K562 (cell line): ENCODE measurements around the gene RAP1GAP2. TPM values are rescaled to one million over a fixed set of nuclear protein-coding genes. Genes with fewer than 3 reads are reported as not detected.

Experiments used
- ATAC-seq: fragments of 200-7000 bp; cut with Tn5 transposase; 3 replicates; pipeline ENCODE4 v1.9.1; 2020; ENCODE audit warnings: moderate library complexity
- BruUV-seq: library from RNA; stranded (reverse); fragments of 400-500 nt; replicated peaks from 2 replicates; lab custom pipeline; 2021; lab: Mats Ljungman, UMichigan
- CTCF ChIA-PET: fragments of 300-600 bp; formaldehyde crosslinking; extraction: SDS; loops from one replicate; lab custom pipeline; 2021; ENCODE audit warnings: low intra/inter-chr PET ratio; lab: Yijun Ruan, JAX
- POLR2A ChIA-PET: fragments of 300-600, 350-650 bp; sonication (Branson Sonifier 250); formaldehyde crosslinking; extraction: SDS; loops from one replicate; lab custom pipeline; 2021; ENCODE audit warnings: antibody characterized with exemption, inconsistent platforms; lab: Yijun Ruan, JAX
- DNase-seq, 4 experiments: peaks; one replicate each; pipeline versions ENCODE4 v3.0.0 to v3.0.0-alpha.2; 2011 to 2018; ENCODE audit warnings: low spot score in 3 of 4, mixed read lengths in 3 of 4; ENCODE audit errors: extremely low read depth in 1 of 4
- FAIRE-seq: peaks from 2 replicates; lab custom pipeline; 2011; peaks lifted over from hg19 to GRCh38; lab: Jason Lieb, UNC
- H2AFZ ChIP-seq: 2 replicates; pipeline ENCODE4 v1.6.0; 2011; ENCODE audit warnings: low read depth, low read length, control low read depth, inconsistent platforms
- H3K27ac ChIP-seq: fragments of 200-600 bp; 3 replicates; pipeline ENCODE4 v1.8.0; 2011; ENCODE audit warnings: low read depth, mild to moderate bottlenecking, control low read depth, inconsistent platforms, low read length, moderate library complexity, mixed read lengths; ENCODE audit errors: extremely low read depth
- H3K27me3 ChIP-seq, 2 experiments: fragments of 300-600 bp in 1 of 2; 2 replicates in 1 of 2; 3 replicates in 1 of 2; pipeline versions ENCODE4 v1.6.0 to v1.8.0; 2011; ENCODE audit warnings: inconsistent platforms in 2 of 2, low read length in 2 of 2, mild to moderate bottlenecking in 1 of 2, mixed read lengths in 1 of 2, moderate library complexity in 1 of 2; ENCODE audit not compliant: control insufficient read depth in 2 of 2, insufficient read depth in 2 of 2
- H3K36me3 ChIP-seq: fragments of 300-600 bp; 3 replicates; pipeline ENCODE4 v1.8.0; 2011; ENCODE audit warnings: mild to moderate bottlenecking, low read length, inconsistent platforms; ENCODE audit not compliant: control insufficient read depth, insufficient read depth
- H3K4me1 ChIP-seq, 2 experiments: fragments of 200-600 bp in 1 of 2; replicated peaks in 1 of 2; 2 replicates in 1 of 2; 3 replicates in 1 of 2; pipeline versions ENCODE4 v1.5.1 to v1.8.0; 2011; ENCODE audit warnings: inconsistent platforms in 2 of 2, low read length in 2 of 2, mild to moderate bottlenecking in 1 of 2, mixed read lengths in 1 of 2, moderate library complexity in 1 of 2; ENCODE audit not compliant: control insufficient read depth in 2 of 2, insufficient read depth in 2 of 2
- H3K4me2 ChIP-seq: 2 replicates; pipeline ENCODE4 v1.6.1; 2011; ENCODE audit warnings: low read length, control low read depth, inconsistent platforms, mixed read lengths; ENCODE audit not compliant: insufficient read depth
- H3K4me3 ChIP-seq: fragments of 200-600 bp; sonication (generic), shearing (Covaris generic); 2 replicates; pipeline ENCODE4 v1.5.1; 2016; ENCODE audit warnings: control low read depth, inconsistent platforms
- H3K79me2 ChIP-seq: fragments of 200-600 bp; 3 replicates; pipeline ENCODE4 v1.8.0; 2011; ENCODE audit warnings: low read length, inconsistent platforms; ENCODE audit not compliant: control insufficient read depth, insufficient read depth
- H3K9ac ChIP-seq, 2 experiments: 2 replicates each; pipeline versions ENCODE4 v1.6.0 to v1.6.1; 2011; ENCODE audit warnings: low read depth in 2 of 2, low read length in 2 of 2, control low read depth in 1 of 2, inconsistent platforms in 1 of 2, mild to moderate bottlenecking in 1 of 2, mixed read lengths in 1 of 2; ENCODE audit not compliant: insufficient read depth in 1 of 2
- H3K9me1 ChIP-seq: one replicate; pipeline ENCODE4 v1.6.0; 2011; ENCODE audit warnings: inconsistent platforms, mild to moderate bottlenecking, low read length, moderate library complexity; ENCODE audit not compliant: control insufficient read depth, insufficient read depth
- H3K9me3 ChIP-seq: replicated peaks from 2 replicates; pipeline ENCODE4 v1.5.1; 2011; ENCODE audit warnings: low read depth, low read length, inconsistent platforms; ENCODE audit not compliant: control insufficient read depth, insufficient read depth
- H4K20me1 ChIP-seq: replicated peaks from 2 replicates; pipeline ENCODE4 v1.6.1; 2011; ENCODE audit warnings: low read length, inconsistent platforms, mixed read lengths; ENCODE audit not compliant: control insufficient read depth, insufficient read depth
- ARID1B ChIP-seq: fragments of 450-650 bp; IDR thresholded peaks from 2 replicates; pipeline ENCODE4 v1.6.1; 2016; ENCODE audit warnings: antibody characterized with exemption, mild to moderate bottlenecking, inconsistent platforms
- BMI1 ChIP-seq: fragments of 150-350 bp; IDR thresholded peaks from 2 replicates; pipeline ENCODE4 v1.6.1; 2014; ENCODE audit warnings: low read length
- LCOR ChIP-seq: sonication (generic); formaldehyde crosslinking; IDR thresholded peaks from 2 replicates; pipeline ENCODE4 v1.8.0; 2022; ENCODE audit warnings: mild to moderate bottlenecking, missing genetic modification reagents
- MAFF ChIP-seq: IDR thresholded peaks from 2 replicates; pipeline ENCODE4 v1.6.1; 2012; ENCODE audit warnings: low read length, improper control_type of control experiment
- MTA2 ChIP-seq: fragments of 450-650 bp; IDR thresholded peaks from 2 replicates; pipeline ENCODE4 v1.6.1; 2016; ENCODE audit warnings: low read depth
- PHF20 ChIP-seq: fragments of 450-650 bp; IDR thresholded peaks from 2 replicates; pipeline ENCODE4 v1.6.1; 2018; ENCODE audit not compliant: partially characterized antibody
- SIN3A ChIP-seq, 2 experiments: fragments of 150-350 bp in 1 of 2; IDR thresholded peaks; 2 replicates each; pipeline ENCODE4 v1.6.1; 2011 to 2016; ENCODE audit warnings: borderline replicate concordance in 2 of 2, low read depth in 2 of 2, low read length in 2 of 2, mild to moderate bottlenecking in 2 of 2, moderate library complexity in 2 of 2; ENCODE audit not compliant: control insufficient read depth in 1 of 2
- SUPT5H ChIP-seq: fragments of 450-650 bp; IDR thresholded peaks from 2 replicates; pipeline ENCODE4 v1.6.1; 2016
- TAF15 ChIP-seq: fragments of 200-400 bp; formaldehyde crosslinking; IDR thresholded peaks from 2 replicates; pipeline ENCODE4 v1.6.1; 2017; ENCODE audit warnings: mild to moderate bottlenecking, low read depth, low read length, moderate library complexity
- TAF9B ChIP-seq: fragments of 450-650 bp; IDR thresholded peaks from 2 replicates; pipeline ENCODE4 v1.6.1; 2018; ENCODE audit warnings: mild to moderate bottlenecking; ENCODE audit not compliant: partially characterized antibody
- TEAD4 ChIP-seq, 2 experiments: sonication (generic) in 1 of 2; formaldehyde crosslinking in 1 of 2; IDR thresholded peaks; 2 replicates each; pipeline versions ENCODE4 v1.6.1 to v1.8.0; 2012 to 2022; ENCODE audit warnings: borderline replicate concordance in 1 of 2, inconsistent platforms in 1 of 2, low read length in 1 of 2, mild to moderate bottlenecking in 1 of 2, missing genetic modification reagents in 1 of 2
- ZNF174 ChIP-seq: fragments of 250-450 bp; sonication (Bioruptor Pico); IDR thresholded peaks from 2 replicates; pipeline ENCODE4 v1.4.0; 2020; ENCODE audit warnings: mild to moderate bottlenecking
- ZNF347 ChIP-seq: fragments of 450-650 bp; formaldehyde crosslinking; IDR thresholded peaks from 2 replicates; pipeline ENCODE4 v1.4.0; 2020; ENCODE audit warnings: low read depth, mild to moderate bottlenecking, moderate library complexity
- ZNF384 ChIP-seq: IDR thresholded peaks from 2 replicates; pipeline ENCODE4 v1.6.1; 2012; ENCODE audit warnings: low read depth, low read length, improper control_type of control experiment
- WGBS: fragments of 100-300 bp; shearing (Covaris generic); methylation state at CpG from one replicate; pipeline ENCODE4 v1.1.6; 2016; ENCODE audit warnings: low coverage, mixed read lengths; ENCODE audit not compliant: insufficient coverage; ENCODE audit errors: missing lambda C conversion rate; 5-methylcytosine and 5-hydroxymethylcytosine counted together
- in situ Hi-C: fragments of 300-500 bp; cut with MboI; formaldehyde crosslinking; loops from 4 replicates; pipeline ENCODE4 v1.15.0; 2018; ENCODE audit warnings: inconsistent platforms, mixed read lengths
- intact Hi-C: fragments of 100-400 bp; cut with micrococcal nuclease; formaldehyde crosslinking; loops from 2 replicates; pipeline ENCODE4 v1.14.2; 2022
- polyA plus RNA-seq, 8 experiments: library from polyadenylated mRNA; depleted of rRNA in 4 of 8; stranded (reverse) in 5 of 8; unstranded in 3 of 8; fragments of >200 nt; fragmentation: Nextera tagmentation in 2 of 8; fragmentation: Illumina TruSeq in 1 of 8; extraction: Ambion mirVana in 2 of 8; extraction: Trizol in 1 of 8; gene quantifications; 2 replicates each; pipeline versions ENCODE4 v1.2.1 to v1.2.3, GENCODE V29; 2011 to 2014; ENCODE audit warnings: inconsistent platforms in 1 of 8, missing spikeins in 1 of 8
- total RNA-seq, 7 experiments: library from RNA; depleted of rRNA in 6 of 7; stranded (reverse); fragments of >200 nt in 6 of 7; fragmentation: Illumina TruSeq in 2 of 7; extraction: Trizol in 2 of 7; gene quantifications; 2 replicates each; pipeline versions ENCODE4 v1.2.1 to v1.2.3, GENCODE V29; 2011 to 2021; ENCODE audit warnings: low replicate concordance in 1 of 7
- TF ChIP-seq, protein P1 (sequence below): fragments of 250-450 bp; sonication (Bioruptor Pico); IDR thresholded peaks from 2 replicates; pipeline ENCODE4 v1.4.0; 2020; ENCODE audit warnings: mild to moderate bottlenecking, moderate library complexity

Gene RAP1GAP2
- total and polyA plus RNA-seq, 9 of the 15 experiments (the other 6 are each of a cell fraction or from before 2014, with no cell fraction given): 0.01 to 1.3 (median 0.42) TPM; not detected in 1

DNA sequence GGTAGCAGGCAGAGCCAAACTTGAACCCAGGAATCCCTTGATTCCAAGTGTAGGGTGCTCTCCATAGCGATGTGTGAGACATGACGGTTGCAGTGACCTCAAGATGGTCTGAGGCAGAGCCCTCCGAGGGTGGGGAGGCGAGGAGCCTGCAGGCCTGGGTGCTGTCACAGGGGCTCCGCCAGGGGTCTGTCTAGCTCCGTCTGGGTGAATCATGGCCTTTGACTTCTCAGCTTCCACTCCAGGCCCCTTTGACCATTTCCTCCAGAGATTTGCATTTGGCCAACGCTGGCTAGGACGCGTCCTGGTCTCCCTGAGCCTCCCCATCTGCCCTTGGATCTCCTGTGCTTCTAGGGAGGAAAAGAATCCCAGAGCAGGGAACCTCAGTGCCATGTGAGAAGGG, 104.6 kb downstream of the RAP1GAP2 start (continued):
- TF ChIP-seq PHF20: no peak
- no peak for TF ChIP-seq ZNF347 (CRISPR knock-in tag)
- no peak for TF ChIP-seq TEAD4 (IDR thresholded peaks at IDR 0.05; ENCODE audit: low read length)
- no peak for TF ChIP-seq TEAD4 (CRISPR knock-in tag; IDR thresholded peaks at IDR 0.05; ENCODE audit: borderline replicate concordance)
- TF ChIP-seq TAF15: no peak
- TF ChIP-seq ARID1B: no peak

DNA sequence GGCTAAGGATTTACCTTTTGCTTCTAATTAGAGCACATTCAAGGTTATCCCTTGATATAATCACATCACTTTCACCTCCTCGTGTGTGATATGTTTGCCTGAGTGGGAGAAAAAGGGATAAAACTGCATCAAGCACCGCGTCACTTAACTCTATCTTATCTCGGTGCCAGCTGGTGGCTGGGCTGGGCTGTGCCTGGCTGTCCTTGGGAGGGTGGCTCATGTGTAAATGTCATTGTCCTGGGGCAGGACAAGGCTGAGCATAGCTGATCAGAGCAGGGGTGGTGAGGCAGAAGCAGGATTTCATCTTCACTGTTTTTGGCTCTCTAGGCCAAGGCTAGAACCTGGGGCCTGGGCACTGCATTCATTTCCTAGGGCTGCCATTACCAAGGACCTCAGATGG, 105.3 kb downstream of the RAP1GAP2 start:
- no peak overlapping the region for H3K4me3 ChIP-seq
- ATAC-seq: no peak
- H3K79me2 ChIP-seq: no peaks in the 10 kb centered on the region
- POLR2A ChIA-PET: interaction anchor here (0.6 kb wide), 1 partner anchor 53 kb away, joined by 3 read pairs; no protein-coding TSS in a partner anchor
- no peaks in the 10 kb centered on the region for H3K36me3 ChIP-seq
- no peaks in the 10 kb centered on the region for H3K9me3 ChIP-seq
- no peak for DNase-seq
- 0% methylated on average over 4 of the region's 4 CpGs for WGBS
- H3K27ac ChIP-seq: no peak overlapping the region
- H3K9me1 ChIP-seq: no peaks in the 10 kb centered on the region
- no peak overlapping the region for H3K9ac ChIP-seq
- H2AFZ ChIP-seq: no peak overlapping the region
- no TSS peak for BruUV-seq
- in situ Hi-C loops: no loop called here
- no peak overlapping the region for H3K4me2 ChIP-seq
- intact Hi-C loops: no loop called here
- no peaks in the 10 kb centered on the region for H3K4me1 ChIP-seq
- no peak for FAIRE-seq
- no peaks in the 10 kb centered on the region; the same call in 1 of the 2 replicates for H4K20me1 ChIP-seq
- CTCF ChIA-PET: no interaction called here
- TF ChIP-seq MTA2 (no peak), MAFF (no peak), ZNF174 (CRISPR knock-in tag) (no peak), ZNF384 (no peak), BMI1 (no peak), LCOR (CRISPR knock-in tag) (no peak), TAF9B (no peak), SUPT5H (no peak), SIN3A (IDR thresholded peaks at IDR 0.05; ENCODE audit: borderline replicate concordance in 2 of 2, control insufficient read depth in 1 of 2, low read depth in 2 of 2, low read length in 2 of 2) (no peak)
- TF ChIP-seq, protein P1, sequence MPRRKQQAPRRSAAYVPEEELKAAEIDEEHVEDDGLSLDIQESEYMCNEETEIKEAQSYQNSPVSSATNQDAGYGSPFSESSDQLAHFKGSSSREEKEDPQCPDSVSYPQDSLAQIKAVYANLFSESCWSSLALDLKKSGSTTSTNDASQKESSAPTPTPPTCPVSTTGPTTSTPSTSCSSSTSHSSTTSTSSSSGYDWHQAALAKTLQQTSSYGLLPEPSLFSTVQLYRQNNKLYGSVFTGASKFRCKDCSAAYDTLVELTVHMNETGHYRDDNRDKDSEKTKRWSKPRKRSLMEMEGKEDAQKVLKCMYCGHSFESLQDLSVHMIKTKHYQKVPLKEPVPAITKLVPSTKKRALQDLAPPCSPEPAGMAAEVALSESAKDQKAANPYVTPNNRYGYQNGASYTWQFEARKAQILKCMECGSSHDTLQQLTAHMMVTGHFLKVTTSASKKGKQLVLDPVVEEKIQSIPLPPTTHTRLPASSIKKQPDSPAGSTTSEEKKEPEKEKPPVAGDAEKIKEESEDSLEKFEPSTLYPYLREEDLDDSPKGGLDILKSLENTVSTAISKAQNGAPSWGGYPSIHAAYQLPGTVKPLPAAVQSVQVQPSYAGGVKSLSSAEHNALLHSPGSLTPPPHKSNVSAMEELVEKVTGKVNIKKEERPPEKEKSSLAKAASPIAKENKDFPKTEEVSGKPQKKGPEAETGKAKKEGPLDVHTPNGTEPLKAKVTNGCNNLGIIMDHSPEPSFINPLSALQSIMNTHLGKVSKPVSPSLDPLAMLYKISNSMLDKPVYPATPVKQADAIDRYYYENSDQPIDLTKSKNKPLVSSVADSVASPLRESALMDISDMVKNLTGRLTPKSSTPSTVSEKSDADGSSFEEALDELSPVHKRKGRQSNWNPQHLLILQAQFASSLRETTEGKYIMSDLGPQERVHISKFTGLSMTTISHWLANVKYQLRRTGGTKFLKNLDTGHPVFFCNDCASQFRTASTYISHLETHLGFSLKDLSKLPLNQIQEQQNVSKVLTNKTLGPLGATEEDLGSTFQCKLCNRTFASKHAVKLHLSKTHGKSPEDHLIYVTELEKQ: no peak
- H3K27me3 ChIP-seq: peaks cover 0 to 15% of the 10 kb centered on the region in 2 experiments; a peak in 2 of 5 replicates
